NCI-H82 treated with DMSO at 0.1 percent for 48 hours (cell line): ENCODE data around the gene SPAG9.

Experiments used
- DNase-seq: peaks from one replicate; lab custom pipeline; 2025; ENCODE audit not compliant: unreplicated experiment; lab: John Stamatoyannopoulos, UW

Gene SPAG9

GRCh38 chr17:51050291-51051033 is 70.2 kb downstream of the SPAG9 start:
- DNase-seq: no peak

GRCh38 chr17:51046514-51047384 is 73.9 kb downstream of the SPAG9 start:
- peak; percentile 100 for DNase-seq

- DNase-seq: peak; percentile 58
These were observed 74.6 kb downstream of the SPAG9 start for GRCh38 chr17:51046046-51046445.

- DNase-seq: peak; percentile 71
These were observed 75.0 kb downstream of the SPAG9 start for GRCh38 chr17:51045621-51046020.

DNA sequence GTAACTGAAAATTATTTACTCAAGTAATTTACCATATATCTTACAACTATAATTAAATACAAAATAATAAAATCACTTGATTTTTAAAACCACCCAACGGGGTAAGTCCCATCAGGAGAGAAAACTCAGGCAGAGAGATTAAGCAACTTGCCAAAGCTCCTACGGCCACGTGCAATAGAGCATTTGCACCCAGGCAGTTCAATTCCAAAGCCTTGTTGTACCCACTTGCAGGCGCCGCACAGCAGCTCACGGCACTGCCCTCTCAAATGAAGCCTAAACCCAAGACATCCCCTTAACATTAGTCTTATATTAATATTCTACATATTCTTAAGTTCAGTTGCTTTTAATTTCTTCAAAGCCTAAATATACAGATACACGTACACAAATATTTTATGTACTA is 75.7 kb downstream of the SPAG9 start:
- peak; percentile 73 for DNase-seq

DNA sequence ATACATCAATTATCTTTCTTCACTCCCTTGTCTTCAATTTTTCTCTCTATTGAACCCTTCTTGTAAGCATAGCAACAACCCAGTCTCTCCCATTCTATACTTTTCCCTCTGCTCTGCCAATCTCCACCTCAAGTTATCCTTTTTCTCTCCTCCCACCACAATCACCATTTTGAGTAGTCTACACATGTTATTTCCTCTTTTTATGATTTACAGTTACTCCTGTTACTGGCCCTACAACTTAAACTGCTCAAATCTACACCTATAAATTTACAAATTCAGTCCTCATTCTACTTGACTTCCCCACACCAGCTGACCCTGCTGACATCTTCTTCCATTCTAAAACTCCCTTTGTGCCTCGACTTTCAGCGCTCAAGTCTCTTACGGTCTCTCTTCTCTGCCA is 84.6 kb downstream of the SPAG9 start:
- no peak for DNase-seq

- no peak for DNase-seq
These were observed 85.2 kb downstream of the SPAG9 start for GRCh38 chr17:51035431-51035830.

DNA sequence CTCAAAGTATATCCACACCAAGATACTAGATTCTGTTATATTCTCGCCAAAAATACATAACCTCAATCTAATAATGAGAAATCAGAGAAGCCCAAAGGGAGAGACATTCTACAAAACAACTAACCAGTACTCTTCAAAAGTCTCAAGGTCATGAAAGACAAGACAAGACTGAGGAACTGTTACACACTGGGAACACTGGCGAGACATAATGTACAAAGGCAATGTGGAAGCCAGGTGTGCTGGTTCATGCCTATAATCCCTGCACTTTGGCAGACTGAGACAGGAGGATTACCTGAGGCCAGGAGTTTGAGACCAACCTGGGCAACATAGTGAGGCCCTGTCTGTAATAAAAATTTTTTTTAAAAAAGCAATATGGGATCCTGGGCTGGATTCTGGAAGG is 85.9 kb downstream of the SPAG9 start:
- no peak for DNase-seq

DNA sequence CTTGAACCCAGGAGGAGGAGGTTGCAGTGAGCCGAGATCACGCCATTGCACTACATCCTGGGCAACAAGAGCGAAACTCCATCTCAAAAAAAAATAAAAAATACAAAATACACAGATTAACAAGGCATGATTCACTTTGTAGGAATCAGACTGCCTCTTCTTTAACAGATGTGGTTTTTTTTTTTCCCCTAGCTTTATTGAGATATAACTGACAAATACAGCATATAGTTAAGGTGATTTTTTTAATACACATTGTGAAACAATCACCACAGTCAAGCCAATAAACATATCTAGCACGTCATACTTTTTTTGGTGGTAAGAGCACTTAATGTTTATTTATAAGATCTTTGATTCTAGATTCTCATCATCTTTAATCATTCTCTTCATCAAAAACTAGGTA is 87.8 kb downstream of the SPAG9 start:
- DNase-seq: no peak

DNA sequence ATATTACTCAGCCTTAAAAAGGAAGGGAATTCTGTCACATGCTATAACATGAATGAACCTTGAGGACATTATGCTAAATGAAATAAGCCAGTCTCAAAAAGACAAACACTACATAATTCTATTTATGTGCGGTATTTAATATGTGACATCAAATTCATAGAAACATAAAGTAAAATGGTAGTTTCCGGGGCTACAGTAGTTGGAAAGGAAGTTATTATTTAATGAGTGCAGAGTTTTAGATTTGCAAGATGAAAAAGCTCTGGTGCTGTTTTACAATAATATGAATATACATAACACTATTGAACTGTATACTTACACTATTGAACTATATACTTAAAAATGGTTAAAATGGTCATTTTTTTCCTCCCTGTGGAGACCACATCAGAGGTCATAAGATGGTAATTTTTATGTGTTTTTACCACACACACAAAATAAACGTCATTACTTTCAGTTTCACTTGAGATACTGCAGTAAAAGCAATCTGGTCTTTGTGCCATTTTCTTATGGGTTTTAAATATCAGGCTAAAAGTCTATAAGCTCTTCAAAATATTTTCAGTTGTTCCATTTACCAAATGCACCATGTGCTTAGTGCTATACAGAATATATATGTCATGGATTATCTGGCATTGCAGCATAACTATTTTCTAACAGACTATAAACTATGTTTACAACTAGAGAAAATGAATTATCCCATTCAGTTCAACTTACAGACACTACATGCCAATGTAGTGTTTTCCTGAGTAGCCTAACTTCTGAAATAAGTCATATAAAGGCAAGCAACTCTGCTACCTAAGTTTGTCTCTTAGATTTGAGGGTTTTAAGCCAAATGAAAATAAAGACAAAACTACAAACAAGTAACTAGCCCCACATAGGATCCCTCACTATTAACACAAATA is 90.9 kb downstream of the SPAG9 start:
- no peak for DNase-seq

- no peak for DNase-seq
These were observed 91.5 kb downstream of the SPAG9 start for GRCh38 chr17:51029142-51029541.

DNA sequence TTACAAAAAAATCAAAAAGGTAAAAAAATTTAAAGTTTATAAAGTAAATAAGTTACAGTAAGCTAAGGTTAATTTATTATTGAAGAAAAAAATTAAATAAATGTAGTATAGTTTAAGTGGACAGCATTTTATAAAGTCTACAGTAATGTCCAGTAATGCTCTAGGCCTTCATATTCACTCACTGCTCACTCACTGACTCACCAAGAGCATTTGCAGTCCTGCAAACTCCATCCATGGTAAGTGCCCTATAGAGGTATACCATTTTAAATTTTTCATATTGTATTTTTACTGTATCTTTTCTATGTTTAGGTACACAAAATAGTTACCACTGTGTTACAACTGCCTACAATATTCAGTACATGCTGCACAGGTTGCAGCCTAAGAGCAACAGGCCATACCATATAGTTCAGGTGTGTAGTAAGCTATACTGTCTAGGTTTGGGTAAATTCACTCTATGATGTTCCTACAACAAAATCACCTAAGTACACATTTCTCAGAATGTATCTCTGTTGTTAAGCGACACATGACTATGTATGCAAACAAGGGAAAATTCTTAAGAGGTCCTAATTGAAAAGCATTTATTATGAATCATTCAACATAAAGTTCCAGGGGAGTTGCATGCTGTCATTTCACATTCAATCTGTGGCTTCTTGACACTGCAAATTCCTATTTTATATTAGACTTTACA is 92.3 kb downstream of the SPAG9 start:
- DNase-seq: no peak

DNA sequence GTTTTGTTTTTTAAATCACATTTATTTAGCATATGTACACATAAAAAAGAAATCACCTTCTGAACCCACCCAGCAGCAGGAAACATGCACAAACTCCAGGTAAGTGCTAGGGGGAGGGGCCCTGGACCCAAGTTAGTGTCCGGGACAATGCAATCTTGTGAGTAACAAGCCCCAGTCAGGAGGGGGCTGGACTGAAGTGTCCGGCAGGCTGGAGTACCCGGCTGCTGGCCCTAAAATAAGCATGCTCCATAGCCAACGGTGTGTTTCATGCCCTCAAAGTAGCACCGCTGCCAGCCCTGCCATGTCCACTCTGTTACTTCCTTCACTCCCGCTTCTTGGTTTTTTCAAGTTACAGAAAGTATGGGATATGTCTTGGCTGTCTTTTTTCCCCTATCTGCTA is 102.1 kb downstream of the SPAG9 start:
- DNase-seq: no peak

DNA sequence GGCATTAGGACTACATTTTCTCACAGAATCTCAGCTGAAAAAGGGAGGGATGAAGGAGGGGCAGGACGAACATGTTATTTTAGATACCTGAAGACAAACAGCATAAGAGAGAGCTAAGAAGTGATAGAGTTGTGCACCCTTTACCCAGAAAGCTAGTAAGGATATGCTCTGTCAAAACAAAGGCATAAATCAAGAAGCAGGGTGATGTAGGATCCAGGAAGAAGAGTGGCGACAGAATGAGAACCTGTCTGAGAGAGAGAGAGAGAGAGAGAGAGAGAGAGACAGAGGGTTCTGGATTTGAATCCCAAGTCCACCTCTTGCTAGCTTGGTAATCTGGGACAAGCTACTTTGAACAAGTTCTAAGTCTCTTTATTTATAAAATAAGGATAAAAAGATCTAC is 103.4 kb downstream of the SPAG9 start:
- DNase-seq: no peak

DNA sequence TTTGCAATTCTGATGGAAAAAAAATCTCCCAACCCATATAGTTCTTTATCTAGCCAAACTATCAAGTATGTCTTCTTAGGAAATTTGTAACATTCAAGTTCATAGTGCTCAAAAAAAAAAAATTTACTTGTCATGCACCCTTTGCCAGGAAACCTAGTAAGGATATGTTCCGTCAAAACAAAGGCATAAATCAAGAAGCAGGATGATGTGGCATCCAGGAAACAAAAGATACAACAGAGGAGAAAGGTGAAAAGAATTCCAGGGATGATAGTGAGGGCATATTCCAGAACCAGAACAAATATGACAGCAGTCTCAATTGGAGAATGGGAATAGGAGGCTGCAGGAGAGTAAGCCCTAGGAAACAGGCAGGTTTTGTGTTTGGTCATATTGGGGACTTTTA is 104.6 kb downstream of the SPAG9 start:
- no peak for DNase-seq

- DNase-seq: no peak
These were observed 105.5 kb downstream of the SPAG9 start for GRCh38 chr17:51015145-51015558.

DNA sequence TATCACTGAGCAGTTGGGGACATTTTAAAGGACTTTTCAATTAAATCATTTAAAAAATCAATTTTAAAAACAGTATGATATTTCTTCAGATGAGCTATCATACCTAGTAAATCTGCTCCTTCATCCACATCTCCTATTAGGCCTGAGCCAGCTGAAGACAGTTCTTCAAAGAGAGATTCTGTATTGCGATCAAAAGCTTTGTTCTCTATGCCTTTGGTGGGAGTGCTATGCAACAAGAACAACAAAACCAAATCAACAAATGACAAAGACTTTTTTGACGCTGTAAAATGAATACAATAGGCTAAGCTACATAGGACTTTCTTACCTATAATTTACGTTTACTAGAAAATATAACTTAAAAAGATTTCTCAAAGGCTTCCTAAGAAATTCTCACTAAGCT is 106.5 kb downstream of the SPAG9 start:
- no peak for DNase-seq

GRCh38 chr17:51013322-51013721 is 107.3 kb downstream of the SPAG9 start:
- DNase-seq: no peak

DNA sequence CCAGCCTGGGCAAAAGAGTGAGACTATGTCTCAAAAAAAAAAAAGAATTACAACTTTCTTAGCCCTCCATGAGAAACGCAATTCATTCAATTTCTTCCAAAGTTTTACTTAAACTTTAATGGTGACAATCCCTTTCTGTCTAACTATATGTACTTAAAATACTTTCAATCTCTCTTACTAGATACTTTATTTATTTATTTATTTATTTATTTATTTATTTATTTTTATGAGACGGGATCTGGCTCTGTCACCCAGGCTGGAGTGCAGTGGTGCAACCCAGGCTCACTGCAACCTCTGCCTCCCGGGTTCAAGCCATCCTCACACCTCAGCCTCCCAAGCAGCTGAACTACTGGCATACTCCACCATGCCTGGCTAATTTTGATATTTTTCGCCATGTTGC is 108.1 kb downstream of the SPAG9 start:
- no peak for DNase-seq

DNA sequence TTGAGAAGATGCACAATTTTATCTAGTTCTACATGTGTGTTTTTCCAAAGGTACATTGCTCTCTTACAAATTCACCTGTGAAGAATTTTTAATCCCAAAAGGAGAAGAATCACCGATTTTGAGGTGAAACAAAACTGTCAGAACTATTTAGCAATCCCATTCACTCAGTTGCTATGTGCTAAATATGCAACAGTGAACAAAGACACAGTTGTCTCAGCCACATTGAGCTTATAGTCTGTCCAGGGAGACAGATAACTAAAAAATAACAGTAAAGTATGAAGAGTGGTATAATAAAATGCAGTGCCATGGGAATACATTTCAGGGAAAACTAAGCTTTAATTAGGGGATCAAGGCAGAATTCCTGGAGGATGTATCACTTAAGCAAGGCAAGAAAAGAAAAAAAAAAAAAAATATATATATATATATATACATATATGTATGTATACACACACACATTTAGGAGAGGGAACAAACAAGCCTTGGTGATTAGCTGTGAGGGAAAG is 110.4 kb downstream of the SPAG9 start:
- no peak for DNase-seq

DNA sequence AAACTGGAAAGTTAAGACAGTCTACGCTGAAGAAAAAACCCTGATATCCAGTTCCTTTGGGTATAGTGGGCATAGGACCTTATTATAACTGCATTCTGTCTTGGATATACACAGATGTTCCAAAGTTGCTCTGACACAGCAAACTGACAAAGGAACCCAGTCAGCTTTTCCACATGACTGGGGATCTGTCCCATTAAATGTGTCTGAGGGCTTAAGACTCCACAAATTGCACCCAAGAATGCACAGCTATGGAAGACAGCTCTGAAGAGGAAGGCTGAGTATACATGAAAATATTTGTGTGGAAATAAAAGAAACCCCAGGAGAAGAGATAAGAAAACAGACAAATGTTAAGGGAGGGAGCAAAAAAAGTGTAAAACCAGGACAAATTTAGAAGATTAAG is 114.1 kb downstream of the SPAG9 start:
- no peak for DNase-seq
